Right lobe of liver (tissue), 6 donors: Measurements from ENCODE around the gene ZNF618. TPM values are rescaled to one million over a fixed set of nuclear protein-coding genes. Genes with fewer than 3 reads are reported as not detected.

Experiments used
- ATAC-seq, 4 donors: fragments of 200-7000 bp; cut with Tn5 transposase; one replicate each; pipeline ENCODE4 v1.9.1; 2020; ENCODE audit warnings: mild to moderate bottlenecking in 4 of 4, moderate library complexity in 4 of 4
- DNase-seq, 3 donors: peaks; one replicate each; pipeline ENCODE4 v3.0.0-alpha.2; 2020
- H3K27ac ChIP-seq, 3 donors: fragments of 200-600 bp; one replicate each; pipeline ENCODE4 v1.8.0; 2022
- H3K27me3 ChIP-seq, 2 donors: fragments of 200-600 bp; one replicate each; pipeline ENCODE4 v1.8.0; 2022
- H3K36me3 ChIP-seq, 4 donors: fragments of 200-600 bp; sonication (generic) in 1 of 4; one replicate each; pipeline versions ENCODE4 v1.5.1 to v1.8.0; 2017 to 2022; ENCODE audit warnings: control low read depth in 1 of 4
- H3K4me1 ChIP-seq, 4 donors: fragments of 200-600 bp; sonication (generic) in 1 of 4; one replicate each; pipeline versions ENCODE4 v1.5.1 to v1.8.0; 2017 to 2022; ENCODE audit warnings: control low read depth in 1 of 4
- H3K4me3 ChIP-seq, 3 donors: fragments of 200-600 bp; one replicate each; pipeline ENCODE4 v1.8.0; 2022
- H3K9me3 ChIP-seq, 4 donors: fragments of 200-600 bp; sonication (generic) in 1 of 4; one replicate each; pipeline versions ENCODE4 v1.5.1 to v1.8.0; 2017 to 2022; ENCODE audit warnings: control low read depth in 1 of 4
- POLR2A ChIP-seq: fragments of 450-650 bp; IDR thresholded peaks from one replicate; pipeline ENCODE4 v1.6.1; 2017; ENCODE audit warnings: antibody characterized with exemption, mild to moderate bottlenecking
- WGBS: methylation state at CpG from one replicate; pipeline ENCODE4 v1.1.6; 2018; ENCODE audit warnings: low coverage, low lambda C conversion rate; ENCODE audit not compliant: insufficient coverage; ENCODE audit errors: missing lambda C conversion rate; 5-methylcytosine and 5-hydroxymethylcytosine counted together
- intact Hi-C, 2 donors: fragments of 100-400 bp; cut with DNase I; formaldehyde crosslinking; loops; one replicate each; pipeline versions ENCODE4 v1.11.2 to v1.14.1; 2022
- total RNA-seq, 6 experiments: library from RNA; depleted of rRNA in 2 of 6; stranded (reverse); fragments of >200 nt in 2 of 6; fragmentation: NEBNext Ultra II Directional in 3 of 6; extraction: Animal tissue kit (Norgen Biotek cat#: 25700) in 3 of 6; gene quantifications; one replicate each; pipeline versions ENCODE4 v1.1.0 to v1.2.4, GENCODE V29; 2016 to 2023
- TF ChIP-seq, protein P1 (sequence below), 4 donors: fragments of 200-600 bp in 3 of 4; fragments of 450-650 bp in 1 of 4; IDR thresholded peaks; one replicate each; pipeline versions ENCODE4 v1.5.1 to v1.8.0; 2016 to 2022; ENCODE audit warnings: antibody characterized with exemption in 4 of 4, mild to moderate bottlenecking in 2 of 4
- donor health status: DM: no; HTN: yes; CAD: no.
- donor health status: DM: no; HTN: no; CAD: no.
- donor health status: DM: no; HTN: no; CAD: no.
- donor health status: DM: no; HTN: yes; CAD: no.
- donor health status: DM: no; HTN: yes; CAD: no.

ZNF618 gene
- total RNA-seq, 6 experiments from 2014 or later, result 2.9 to 7.9 (median 6.0) TPM

GRCh38 chr9:114098021-114098935 lies 222.2 kb downstream of the ZNF618 start:
- 0% methylated on average over 9 of the region's 77 CpGs for WGBS
- Histone ChIP-seq H3K27me3 (no peaks in the 10 kb centered on the region), H3K27ac (no peak overlapping the region), H3K9me3 (no peaks in the 10 kb centered on the region), H3K4me1 (peaks cover 0 to 11% (median 0%) of the 10 kb centered on the region in 4 donors), H3K36me3 (peaks cover 0 to 4% (median 0%) of the 10 kb centered on the region in 4 donors), H3K4me3 (peak overlapping the region; percentile 49 to 69 (median 57))
- peak; percentile 88 to 89 (median 89) for DNase-seq
- TF ChIP-seq POLR2A, result no peak
- TF ChIP-seq, protein P1, sequence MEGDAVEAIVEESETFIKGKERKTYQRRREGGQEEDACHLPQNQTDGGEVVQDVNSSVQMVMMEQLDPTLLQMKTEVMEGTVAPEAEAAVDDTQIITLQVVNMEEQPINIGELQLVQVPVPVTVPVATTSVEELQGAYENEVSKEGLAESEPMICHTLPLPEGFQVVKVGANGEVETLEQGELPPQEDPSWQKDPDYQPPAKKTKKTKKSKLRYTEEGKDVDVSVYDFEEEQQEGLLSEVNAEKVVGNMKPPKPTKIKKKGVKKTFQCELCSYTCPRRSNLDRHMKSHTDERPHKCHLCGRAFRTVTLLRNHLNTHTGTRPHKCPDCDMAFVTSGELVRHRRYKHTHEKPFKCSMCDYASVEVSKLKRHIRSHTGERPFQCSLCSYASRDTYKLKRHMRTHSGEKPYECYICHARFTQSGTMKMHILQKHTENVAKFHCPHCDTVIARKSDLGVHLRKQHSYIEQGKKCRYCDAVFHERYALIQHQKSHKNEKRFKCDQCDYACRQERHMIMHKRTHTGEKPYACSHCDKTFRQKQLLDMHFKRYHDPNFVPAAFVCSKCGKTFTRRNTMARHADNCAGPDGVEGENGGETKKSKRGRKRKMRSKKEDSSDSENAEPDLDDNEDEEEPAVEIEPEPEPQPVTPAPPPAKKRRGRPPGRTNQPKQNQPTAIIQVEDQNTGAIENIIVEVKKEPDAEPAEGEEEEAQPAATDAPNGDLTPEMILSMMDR (IDR thresholded peaks at IDR 0.05), result no peak
- peak; percentile 89 to 92 (median 90) for ATAC-seq
- intact Hi-C loops, result loop anchor here in 1 of 2 donors (5.0 kb wide), 1 partner anchor 189 kb away; no protein-coding TSS in a partner anchor

DNA sequence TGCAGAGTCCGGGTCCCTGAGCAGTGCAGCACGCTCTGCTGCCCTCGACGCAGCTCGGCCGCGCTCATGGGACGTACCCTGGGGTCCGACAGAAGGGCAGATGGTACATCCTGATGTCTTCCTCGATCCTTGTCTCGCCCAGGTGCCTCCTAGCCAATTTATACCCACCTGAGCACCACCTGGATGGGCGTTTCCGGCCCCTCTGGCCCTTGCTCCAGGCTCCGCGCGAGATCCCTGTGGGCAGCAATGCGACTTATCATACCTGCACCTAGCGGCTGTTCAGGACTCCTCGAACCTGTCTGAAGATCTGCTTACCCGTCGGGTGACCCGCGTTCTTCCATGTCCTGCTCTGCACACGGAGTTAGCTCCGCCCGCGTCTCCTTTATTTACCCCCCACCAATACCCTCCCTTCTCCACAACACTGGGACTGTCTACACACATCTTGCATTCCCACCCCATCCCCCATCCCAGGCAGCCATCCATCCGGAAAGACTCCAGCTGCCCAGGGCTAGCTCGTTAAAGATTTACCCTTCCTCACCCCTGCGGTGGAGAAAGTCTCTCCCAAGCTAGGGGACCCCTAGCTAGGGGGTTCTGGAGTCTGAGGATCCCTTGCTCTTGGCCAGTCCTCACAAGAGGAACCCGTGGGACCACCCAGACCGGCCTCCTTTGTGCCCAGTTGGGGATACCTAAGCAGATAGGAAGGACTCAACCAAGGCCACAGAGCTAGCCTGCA lies 223.0 kb downstream of the ZNF618 start, which contains the start of gene KIF12:
KIF12 (minus strand) TSS at position 357 of the 733 bp plus-strand sequence; CDS start at position 341, 16 bp downstream.
- intact Hi-C loops, result loop anchor here in 1 of 2 donors (5.0 kb wide), 1 partner anchor 188 kb away; no protein-coding TSS in a partner anchor
- peak; percentile 67 to 82 (median 82) for DNase-seq
- Histone ChIP-seq H3K4me3 (peak within 1 kb of the TSS; percentile 49 to 69 (median 57)), H3K9me3 (no peaks in the 10 kb centered on the region), H3K27ac (peak within 1 kb of the TSS in 1 of 3 donors; percentile 29), H3K4me1 (peaks cover 0 to 11% (median 0%) of the 10 kb centered on the region in 4 donors), H3K36me3 (peaks cover 0 to 4% (median 0%) of the 10 kb centered on the region in 4 donors), H3K27me3 (no peaks in the 10 kb centered on the region)
- TF ChIP-seq, protein P1 (IDR thresholded peaks at IDR 0.05), result peak in 1 of 4 donors; percentile 14
- TF ChIP-seq POLR2A, result no peak
- ATAC-seq, result peak; percentile 68 to 83 (median 72)
- WGBS, result 23% methylated on average over 14 of the region's 32 CpGs

GRCh38 chr9:114099669-114100270 lies 223.7 kb downstream of the ZNF618 start:
- intact Hi-C loops, result loop anchor here in 1 of 2 donors (5.0 kb wide), 1 partner anchor 188 kb away; no protein-coding TSS in a partner anchor
- Histone ChIP-seq H3K27me3 (no peaks in the 10 kb centered on the region), H3K27ac (no peak overlapping the region), H3K36me3 (peaks cover 0 to 4% (median 0%) of the 10 kb centered on the region in 4 donors), H3K4me3 (peak overlapping the region in 1 of 3 donors; percentile 69), H3K4me1 (peaks cover 0 to 11% (median 0%) of the 10 kb centered on the region in 4 donors), H3K9me3 (no peaks in the 10 kb centered on the region)
- 65% methylated on average over 2 of the region's 2 CpGs for WGBS
- TF ChIP-seq, protein P1 (IDR thresholded peaks at IDR 0.05), result no peak
- TF ChIP-seq POLR2A, result no peak
- DNase-seq (no peak), ATAC-seq (peak in 2 of 4 donors; percentile 1 to 10)

DNA sequence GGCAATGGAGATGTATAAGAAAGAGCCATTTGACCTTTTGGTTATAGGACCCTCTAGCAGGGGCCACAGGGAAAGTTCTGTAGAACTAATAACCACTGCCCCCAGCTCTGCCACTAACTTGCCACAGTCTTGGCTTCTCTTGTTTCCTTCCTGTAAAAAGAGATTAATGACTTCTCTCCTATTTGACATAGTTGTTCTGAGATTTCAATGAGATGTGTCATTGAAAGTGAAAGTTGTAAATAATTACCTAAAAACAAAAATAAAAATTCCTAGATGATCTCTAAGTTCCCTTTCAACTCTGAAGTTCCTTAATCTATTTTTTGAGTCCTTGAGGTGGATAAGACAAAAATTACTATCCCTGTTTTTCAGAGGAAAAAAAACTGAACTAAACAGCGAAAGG lies 224.4 kb downstream of the ZNF618 start:
- no peaks in the 10 kb centered on the region for H3K27me3 ChIP-seq
- TF ChIP-seq, protein P1 (IDR thresholded peaks at IDR 0.05), result no peak
- TF ChIP-seq POLR2A, result no peak
- no peak overlapping the region for H3K27ac ChIP-seq
- H3K4me1 ChIP-seq, result peaks cover 0 to 11% (median 0%) of the 10 kb centered on the region in 4 donors
- no peak for DNase-seq
- H3K36me3 ChIP-seq, result no peaks in the 10 kb centered on the region
- ATAC-seq, result no peak
- WGBS, result 62% methylated on average over 1 of the region's 1 CpG
- no peak overlapping the region for H3K4me3 ChIP-seq
- intact Hi-C loops, result no loop called here
- H3K9me3 ChIP-seq, result no peaks in the 10 kb centered on the region
